HepG2 (cell line): ENCODE measurements around the gene SLC38A2. TPM values are rescaled to one million over a fixed set of nuclear protein-coding genes. Genes with fewer than 3 reads are reported as not detected.

Source experiments
- FOXP1 ChIP-seq, 2 experiments: fragments of 450-650 bp in 1 of 2; IDR thresholded peaks; 2 replicates each; pipeline ENCODE4 v1.6.1; 2017 to 2018; ENCODE audit warnings: antibody characterized with exemption in 1 of 2
- IRF1 ChIP-seq: sonication (generic); formaldehyde crosslinking; IDR thresholded peaks from 2 replicates; pipeline ENCODE4 v1.4.0; 2020; ENCODE audit warnings: low read depth, mild to moderate bottlenecking, missing genetic modification reagents
- JUND ChIP-seq: sonication (generic); formaldehyde crosslinking; IDR thresholded peaks from 2 replicates; pipeline ENCODE4 v1.8.0; 2022; ENCODE audit warnings: mild to moderate bottlenecking, missing genetic modification reagents
- MATR3 ChIP-seq: sonication (generic); formaldehyde crosslinking; IDR thresholded peaks from 2 replicates; pipeline ENCODE4 v1.4.0; 2020; ENCODE audit warnings: missing genetic modification reagents
- TCF7 ChIP-seq: sonication (generic); IDR thresholded peaks from 2 replicates; pipeline ENCODE4 v1.6.1; 2016; ENCODE audit warnings: antibody characterized with exemption, low read depth
- ZGPAT ChIP-seq: IDR thresholded peaks from 2 replicates; pipeline ENCODE4 v1.6.1; 2016; ENCODE audit warnings: mild to moderate bottlenecking
- ZNF101 ChIP-seq: sonication (generic); formaldehyde crosslinking; IDR thresholded peaks from 2 replicates; pipeline ENCODE4 v1.4.0; 2020; ENCODE audit warnings: mild to moderate bottlenecking, low read depth, missing genetic modification reagents, borderline replicate concordance
- ZNF20 ChIP-seq: sonication (generic); formaldehyde crosslinking; IDR thresholded peaks from 2 replicates; pipeline ENCODE4 v1.4.0; 2020; ENCODE audit warnings: mild to moderate bottlenecking, moderate library complexity, missing genetic modification reagents
- ZNF44 ChIP-seq: sonication (generic); formaldehyde crosslinking; IDR thresholded peaks from 2 replicates; pipeline ENCODE4 v1.5.1; 2020; ENCODE audit warnings: mild to moderate bottlenecking, missing genetic modification reagents
- ZNF556 ChIP-seq: sonication (generic); formaldehyde crosslinking; IDR thresholded peaks from 2 replicates; pipeline ENCODE4 v1.4.0; 2020; ENCODE audit warnings: mild to moderate bottlenecking, missing genetic modification reagents, borderline replicate concordance
- ZNF564 ChIP-seq: sonication (generic); formaldehyde crosslinking; IDR thresholded peaks from 2 replicates; pipeline ENCODE4 v1.8.1; 2023; ENCODE audit warnings: mild to moderate bottlenecking, missing genetic modification reagents
- ZSCAN25 ChIP-seq: sonication (generic); formaldehyde crosslinking; IDR thresholded peaks from 2 replicates; pipeline ENCODE4 v1.8.0; 2022; ENCODE audit warnings: mild to moderate bottlenecking, missing genetic modification reagents
- polyA plus RNA-seq, 8 experiments: library from polyadenylated mRNA; depleted of rRNA in 3 of 8; stranded (reverse) in 7 of 8; unstranded in 1 of 8; fragments of >200 nt; fragmentation: Illumina TruSeq in 4 of 8; extraction: Trizol in 4 of 8; gene quantifications; 2 replicates each; pipeline versions ENCODE4 v1.2.1 to v1.2.3, GENCODE V29; 2011 to 2016; ENCODE audit warnings: low read depth in 4 of 8, missing spikeins in 1 of 8, mixed read lengths in 1 of 8; ENCODE audit not compliant: insufficient read depth in 1 of 8
- total RNA-seq, 5 experiments: library from RNA; depleted of rRNA; stranded (reverse); fragments of >200 nt; fragmentation: Illumina TruSeq; extraction: Trizol; gene quantifications; 2 replicates each; pipeline ENCODE4 v1.2.3, GENCODE V29; 2016; ENCODE audit warnings: low read depth in 1 of 5
- TF ChIP-seq, protein P1 (sequence below): sonication (generic); formaldehyde crosslinking; IDR thresholded peaks from 2 replicates; pipeline ENCODE4 v1.4.0; 2020; ENCODE audit warnings: mild to moderate bottlenecking, low read depth, missing genetic modification reagents
- TF ChIP-seq, protein P2 (sequence below): sonication (generic); formaldehyde crosslinking; IDR thresholded peaks from 2 replicates; pipeline ENCODE4 v1.8.0; 2022; ENCODE audit warnings: mild to moderate bottlenecking, missing genetic modification reagents, moderate library complexity
- TF ChIP-seq, protein P3 (sequence below): sonication (generic); formaldehyde crosslinking; IDR thresholded peaks from 2 replicates; pipeline ENCODE4 v1.8.1; 2022; ENCODE audit warnings: mild to moderate bottlenecking, missing genetic modification reagents
- TF ChIP-seq, protein P4 (sequence below): sonication (generic); formaldehyde crosslinking; conservative IDR thresholded peaks from 2 replicates; pipeline ENCODE4 v1.4.0; 2020; ENCODE audit warnings: mild to moderate bottlenecking, missing genetic modification reagents, moderate library complexity
- TF ChIP-seq, protein P5 (sequence below): fragments of 450-650 bp; IDR thresholded peaks from 2 replicates; pipeline ENCODE4 v1.6.1; 2017

Gene SLC38A2
- total and polyA plus RNA-seq, 2 of the 13 experiments (the other 11 are each of a cell fraction or from before 2014, with no cell fraction given): 368 to 880 TPM

DNA sequence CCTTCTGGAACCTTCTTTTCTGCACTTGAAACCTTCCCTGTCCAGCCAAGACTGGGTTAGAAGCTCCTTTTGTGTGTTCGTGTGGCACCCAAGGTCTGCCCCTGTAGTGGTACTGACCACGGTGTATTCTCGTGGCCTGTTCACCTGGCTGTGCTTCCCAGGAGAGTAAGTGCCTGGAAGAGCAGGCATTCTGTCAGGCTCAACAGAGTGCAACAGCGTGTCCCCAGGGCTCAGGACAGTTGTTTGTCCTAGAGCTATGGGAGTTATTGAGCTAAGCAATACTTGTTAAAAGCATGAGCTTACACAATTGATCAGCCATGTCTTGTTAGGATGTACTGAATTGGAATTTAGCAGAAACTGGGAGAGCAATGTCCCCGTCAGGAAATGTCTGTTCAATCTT lies 12.9 kb upstream of the SLC38A2 start (continued):
- no peak for TF ChIP-seq IRF1
- no peak for TF ChIP-seq ZNF44
- no peak for TF ChIP-seq FOXP1 (IDR thresholded peaks at IDR 0.05)
- TF ChIP-seq FOXP1 (CRISPR knock-in tag; IDR thresholded peaks at IDR 0.05): no peak
- TF ChIP-seq, protein P1, sequence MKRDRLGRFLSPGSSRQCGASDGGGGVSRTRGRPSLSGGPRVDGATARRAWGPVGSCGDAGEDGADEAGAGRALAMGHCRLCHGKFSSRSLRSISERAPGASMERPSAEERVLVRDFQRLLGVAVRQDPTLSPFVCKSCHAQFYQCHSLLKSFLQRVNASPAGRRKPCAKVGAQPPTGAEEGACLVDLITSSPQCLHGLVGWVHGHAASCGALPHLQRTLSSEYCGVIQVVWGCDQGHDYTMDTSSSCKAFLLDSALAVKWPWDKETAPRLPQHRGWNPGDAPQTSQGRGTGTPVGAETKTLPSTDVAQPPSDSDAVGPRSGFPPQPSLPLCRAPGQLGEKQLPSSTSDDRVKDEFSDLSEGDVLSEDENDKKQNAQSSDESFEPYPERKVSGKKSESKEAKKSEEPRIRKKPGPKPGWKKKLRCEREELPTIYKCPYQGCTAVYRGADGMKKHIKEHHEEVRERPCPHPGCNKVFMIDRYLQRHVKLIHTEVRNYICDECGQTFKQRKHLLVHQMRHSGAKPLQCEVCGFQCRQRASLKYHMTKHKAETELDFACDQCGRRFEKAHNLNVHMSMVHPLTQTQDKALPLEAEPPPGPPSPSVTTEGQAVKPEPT: no peak
- no peak for TF ChIP-seq ZNF564 (CRISPR knock-in tag)
- no peak for TF ChIP-seq ZNF20 (CRISPR knock-in tag)
- TF ChIP-seq, protein P2, sequence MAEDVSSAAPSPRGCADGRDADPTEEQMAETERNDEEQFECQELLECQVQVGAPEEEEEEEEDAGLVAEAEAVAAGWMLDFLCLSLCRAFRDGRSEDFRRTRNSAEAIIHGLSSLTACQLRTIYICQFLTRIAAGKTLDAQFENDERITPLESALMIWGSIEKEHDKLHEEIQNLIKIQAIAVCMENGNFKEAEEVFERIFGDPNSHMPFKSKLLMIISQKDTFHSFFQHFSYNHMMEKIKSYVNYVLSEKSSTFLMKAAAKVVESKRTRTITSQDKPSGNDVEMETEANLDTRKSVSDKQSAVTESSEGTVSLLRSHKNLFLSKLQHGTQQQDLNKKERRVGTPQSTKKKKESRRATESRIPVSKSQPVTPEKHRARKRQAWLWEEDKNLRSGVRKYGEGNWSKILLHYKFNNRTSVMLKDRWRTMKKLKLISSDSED: no peak
- TF ChIP-seq, protein P3, sequence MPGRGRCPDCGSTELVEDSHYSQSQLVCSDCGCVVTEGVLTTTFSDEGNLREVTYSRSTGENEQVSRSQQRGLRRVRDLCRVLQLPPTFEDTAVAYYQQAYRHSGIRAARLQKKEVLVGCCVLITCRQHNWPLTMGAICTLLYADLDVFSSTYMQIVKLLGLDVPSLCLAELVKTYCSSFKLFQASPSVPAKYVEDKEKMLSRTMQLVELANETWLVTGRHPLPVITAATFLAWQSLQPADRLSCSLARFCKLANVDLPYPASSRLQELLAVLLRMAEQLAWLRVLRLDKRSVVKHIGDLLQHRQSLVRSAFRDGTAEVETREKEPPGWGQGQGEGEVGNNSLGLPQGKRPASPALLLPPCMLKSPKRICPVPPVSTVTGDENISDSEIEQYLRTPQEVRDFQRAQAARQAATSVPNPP (CRISPR knock-in tag): no peak
- TF ChIP-seq ZSCAN25 (CRISPR knock-in tag): no peak
- no peak for TF ChIP-seq TCF7
- TF ChIP-seq ZNF101: no peak
- TF ChIP-seq, protein P4, sequence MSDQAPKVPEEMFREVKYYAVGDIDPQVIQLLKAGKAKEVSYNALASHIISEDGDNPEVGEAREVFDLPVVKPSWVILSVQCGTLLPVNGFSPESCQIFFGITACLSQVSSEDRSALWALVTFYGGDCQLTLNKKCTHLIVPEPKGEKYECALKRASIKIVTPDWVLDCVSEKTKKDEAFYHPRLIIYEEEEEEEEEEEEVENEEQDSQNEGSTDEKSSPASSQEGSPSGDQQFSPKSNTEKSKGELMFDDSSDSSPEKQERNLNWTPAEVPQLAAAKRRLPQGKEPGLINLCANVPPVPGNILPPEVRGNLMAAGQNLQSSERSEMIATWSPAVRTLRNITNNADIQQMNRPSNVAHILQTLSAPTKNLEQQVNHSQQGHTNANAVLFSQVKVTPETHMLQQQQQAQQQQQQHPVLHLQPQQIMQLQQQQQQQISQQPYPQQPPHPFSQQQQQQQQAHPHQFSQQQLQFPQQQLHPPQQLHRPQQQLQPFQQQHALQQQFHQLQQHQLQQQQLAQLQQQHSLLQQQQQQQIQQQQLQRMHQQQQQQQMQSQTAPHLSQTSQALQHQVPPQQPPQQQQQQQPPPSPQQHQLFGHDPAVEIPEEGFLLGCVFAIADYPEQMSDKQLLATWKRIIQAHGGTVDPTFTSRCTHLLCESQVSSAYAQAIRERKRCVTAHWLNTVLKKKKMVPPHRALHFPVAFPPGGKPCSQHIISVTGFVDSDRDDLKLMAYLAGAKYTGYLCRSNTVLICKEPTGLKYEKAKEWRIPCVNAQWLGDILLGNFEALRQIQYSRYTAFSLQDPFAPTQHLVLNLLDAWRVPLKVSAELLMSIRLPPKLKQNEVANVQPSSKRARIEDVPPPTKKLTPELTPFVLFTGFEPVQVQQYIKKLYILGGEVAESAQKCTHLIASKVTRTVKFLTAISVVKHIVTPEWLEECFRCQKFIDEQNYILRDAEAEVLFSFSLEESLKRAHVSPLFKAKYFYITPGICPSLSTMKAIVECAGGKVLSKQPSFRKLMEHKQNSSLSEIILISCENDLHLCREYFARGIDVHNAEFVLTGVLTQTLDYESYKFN: peak; percentile 45
- TF ChIP-seq, protein P5, sequence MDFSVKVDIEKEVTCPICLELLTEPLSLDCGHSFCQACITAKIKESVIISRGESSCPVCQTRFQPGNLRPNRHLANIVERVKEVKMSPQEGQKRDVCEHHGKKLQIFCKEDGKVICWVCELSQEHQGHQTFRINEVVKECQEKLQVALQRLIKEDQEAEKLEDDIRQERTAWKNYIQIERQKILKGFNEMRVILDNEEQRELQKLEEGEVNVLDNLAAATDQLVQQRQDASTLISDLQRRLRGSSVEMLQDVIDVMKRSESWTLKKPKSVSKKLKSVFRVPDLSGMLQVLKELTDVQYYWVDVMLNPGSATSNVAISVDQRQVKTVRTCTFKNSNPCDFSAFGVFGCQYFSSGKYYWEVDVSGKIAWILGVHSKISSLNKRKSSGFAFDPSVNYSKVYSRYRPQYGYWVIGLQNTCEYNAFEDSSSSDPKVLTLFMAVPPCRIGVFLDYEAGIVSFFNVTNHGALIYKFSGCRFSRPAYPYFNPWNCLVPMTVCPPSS: no peak
- TF ChIP-seq JUND (CRISPR knock-in tag): no peak
- peak; percentile 29; the same call in 1 of the 2 replicates for TF ChIP-seq ZNF556
- no peak for TF ChIP-seq MATR3
- peak; percentile 45 for TF ChIP-seq ZGPAT (CRISPR knock-in tag)
